IPS DF 4.7 (cell line): Measurements from ENCODE around the gene ZNF92.
"Not testable (repeated sequence)": the region's sequence is repeated elsewhere in the genome, so short reads cannot be mapped to it uniquely, and the experiment has no call there.

ENCODE experiments used
- DNase-seq: peaks from one replicate; pipeline ENCODE4 v3.0.0-alpha.2; 2013; ENCODE audit warnings: low spot score; ENCODE audit errors: extremely low read depth

ZNF92 gene

GRCh38 chr7:65373608-65374351 lies at the start of gene ZNF92:
ZNF92 (plus strand) TSS chr7:65373855; CDS start chr7:65373998, 143 bp downstream.
- DNase-seq = peak; percentile 74

GRCh38 chr7:65325793-65326432 lies 47.7 kb upstream of the ZNF92 start:
- DNase-seq = no peak

- no peak for DNase-seq
Observed at GRCh38 chr7:65338346-65338745, 35.3 kb upstream of the ZNF92 start.

- no peak for DNase-seq
Observed at GRCh38 chr7:65339257-65339656, 34.4 kb upstream of the ZNF92 start.

- DNase-seq = no peak
Observed at GRCh38 chr7:65342723-65343629, 30.7 kb upstream of the ZNF92 start.

GRCh38 chr7:65344541-65344940 lies 29.1 kb upstream of the ZNF92 start:
- not testable (repeated sequence) for DNase-seq

GRCh38 chr7:65354263-65354662 lies 19.4 kb upstream of the ZNF92 start:
- no peak for DNase-seq

- DNase-seq = no peak
Observed at GRCh38 chr7:65369843-65370242, 3.8 kb upstream of the ZNF92 start.

- no peak for DNase-seq
Observed at GRCh38 chr7:65371468-65371867, 2.2 kb upstream of the ZNF92 start.

GRCh38 chr7:65379318-65379717 lies 5.7 kb downstream of the ZNF92 start:
- DNase-seq = no peak

- no peak for DNase-seq
Observed at GRCh38 chr7:65381742-65382141, 8.1 kb downstream of the ZNF92 start.

- DNase-seq = no peak
Observed at GRCh38 chr7:65382452-65382851, 8.8 kb downstream of the ZNF92 start.

- DNase-seq = no peak
Observed at GRCh38 chr7:65387891-65388290, 14.2 kb downstream of the ZNF92 start.

GRCh38 chr7:65390588-65390987 lies 16.9 kb downstream of the ZNF92 start:
- no peak for DNase-seq

GRCh38 chr7:65397730-65398142 lies 24.1 kb downstream of the ZNF92 start:
- no peak for DNase-seq

- DNase-seq = not testable (repeated sequence)
Observed at GRCh38 chr7:65398671-65399070, 25.0 kb downstream of the ZNF92 start.

- not testable (repeated sequence) for DNase-seq
Observed at GRCh38 chr7:65399101-65399500, 25.4 kb downstream of the ZNF92 start.

- DNase-seq = no peak
Observed at GRCh38 chr7:65404020-65404419, 30.4 kb downstream of the ZNF92 start.

- DNase-seq = not testable (repeated sequence)
Observed at GRCh38 chr7:65406706-65407105, 33.1 kb downstream of the ZNF92 start.

GRCh38 chr7:65409363-65409762 lies 35.7 kb downstream of the ZNF92 start:
- DNase-seq = no peak

GRCh38 chr7:65411249-65411648 lies 37.6 kb downstream of the ZNF92 start:
- DNase-seq = no peak

- no peak for DNase-seq
Observed at GRCh38 chr7:65422670-65423069, 49.0 kb downstream of the ZNF92 start.
